Right lung (tissue), 5 donors: ENCODE data around the gene CNTN5. TPM values are rescaled to one million over a fixed set of nuclear protein-coding genes. Genes with fewer than 3 reads are reported as not detected.

Experiments
- DNase-seq, 2 donors: peaks; one replicate each; pipeline ENCODE4 v3.0.0-alpha.2; 2013
- polyA plus RNA-seq, 5 donors: library from polyadenylated mRNA; unstranded; fragments of 120-200 nt; gene quantifications; one replicate each; pipeline versions ENCODE4 v1.2.1 to v1.2.3, GENCODE V29; 2013; ENCODE audit warnings: inconsistent platforms in 1 of 5, low replicate concordance in 1 of 5; ENCODE audit not compliant: insufficient read length in 5 of 5, insufficient read depth in 1 of 5

CNTN5 gene
- polyA plus RNA-seq, 5 donors: 0.12 to 0.50 (median 0.19) TPM

DNA sequence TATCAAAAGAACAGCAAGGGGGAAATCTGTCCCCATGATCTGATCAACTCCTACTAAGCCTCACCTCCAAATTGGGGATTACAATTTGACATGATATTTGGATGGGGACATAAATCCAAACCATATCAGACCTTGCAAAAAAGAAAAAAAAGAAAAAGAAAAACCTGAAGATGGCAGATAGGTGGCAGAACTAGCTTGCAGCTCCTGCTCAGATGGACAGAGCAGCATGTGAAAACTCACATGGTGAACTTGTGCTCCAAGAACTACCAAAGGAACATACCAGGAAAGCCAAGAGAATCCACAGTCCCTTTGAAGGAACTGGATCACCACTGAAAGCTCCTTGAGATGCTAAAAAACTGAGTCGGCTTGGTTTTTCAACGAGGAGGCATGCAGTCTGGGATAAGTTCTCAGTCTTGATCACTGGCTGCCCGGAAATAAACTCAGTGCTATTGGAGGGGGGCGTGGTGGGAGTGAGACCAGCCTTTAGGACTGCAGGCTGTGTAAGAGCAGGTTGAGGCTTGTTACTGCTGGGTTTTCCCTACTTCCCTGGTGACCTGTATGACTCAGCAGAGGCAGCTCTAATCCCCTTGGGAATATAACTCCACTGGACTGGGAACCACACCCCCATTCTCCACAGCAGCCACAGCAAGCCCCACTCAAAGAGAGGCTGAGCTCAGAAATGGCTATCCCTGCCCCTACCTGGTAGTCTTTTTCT, 1308.0 kb downstream of the CNTN5 start:
- DNase-seq: no peak

DNA sequence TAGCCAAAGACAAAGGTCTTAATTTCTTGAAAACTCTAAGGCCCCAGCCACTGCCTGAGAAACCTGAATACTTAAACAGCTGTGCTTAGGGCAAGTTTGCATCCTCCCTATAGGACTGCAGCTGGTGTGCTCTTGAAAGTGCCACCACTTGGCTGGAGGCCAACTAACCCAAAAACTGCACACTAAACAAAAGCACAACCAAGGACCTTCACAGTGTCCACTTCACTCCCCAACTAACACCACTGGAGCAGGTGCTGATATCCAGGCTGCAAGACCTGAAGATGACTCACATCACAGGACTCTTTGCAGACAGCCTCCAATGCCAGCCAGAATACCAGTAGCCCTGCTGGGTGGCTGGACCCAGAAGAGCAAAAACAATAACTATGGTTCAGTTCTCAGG, 1308.6 kb downstream of the CNTN5 start:
- no peak for DNase-seq

DNA sequence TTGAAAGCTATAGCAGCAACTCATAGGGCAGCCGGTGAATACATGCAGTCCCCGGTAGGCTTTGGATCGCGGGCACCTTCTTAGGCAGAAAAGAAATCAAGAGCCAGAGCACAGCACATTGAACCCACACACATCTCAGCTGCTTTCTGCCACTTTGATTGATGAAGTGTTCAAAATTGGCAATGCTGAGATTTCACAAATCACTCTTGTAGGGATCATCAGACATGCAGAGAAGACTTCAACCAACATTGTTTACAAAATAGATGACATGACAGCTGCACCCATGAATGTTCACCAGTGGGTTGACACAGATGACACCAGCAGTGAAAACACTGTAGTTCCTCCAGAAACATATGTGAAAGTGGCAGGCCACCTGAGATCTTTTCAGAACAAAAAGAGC, 1316.1 kb downstream of the CNTN5 start:
- DNase-seq: no peak

DNA sequence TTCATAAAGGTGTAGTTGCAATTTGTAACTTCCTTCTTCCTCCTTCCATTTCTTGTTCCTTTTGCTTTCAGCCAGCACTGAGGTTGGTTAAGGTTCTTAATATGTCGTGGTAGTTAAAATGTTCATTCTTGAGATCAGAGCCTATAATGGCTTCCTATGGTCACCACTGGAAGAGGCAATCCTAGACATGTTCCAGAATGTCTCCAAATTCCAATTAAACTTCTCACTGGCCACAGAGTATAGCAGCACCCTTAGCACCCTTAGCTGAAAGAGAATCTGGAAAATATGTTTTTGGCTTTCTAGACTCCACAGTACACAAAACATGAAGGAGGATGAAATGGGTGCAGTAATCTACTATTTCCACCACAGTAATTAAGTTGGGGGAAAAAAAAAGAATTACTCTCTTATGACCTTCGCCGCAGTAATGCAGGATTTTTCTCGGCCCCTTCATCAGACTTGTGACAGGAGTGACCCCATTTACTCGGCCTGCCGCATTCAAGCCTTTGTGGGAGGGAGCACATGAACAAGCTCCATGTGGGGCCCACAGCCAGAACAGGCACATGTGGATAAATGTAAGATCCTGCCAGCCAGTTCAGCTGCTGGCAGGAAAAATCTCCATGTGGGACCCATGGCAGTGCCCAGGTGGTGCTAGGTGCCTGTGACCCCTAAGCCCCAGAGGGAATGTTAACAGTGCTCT, 1317.5 kb downstream of the CNTN5 start:
- DNase-seq: no peak

DNA sequence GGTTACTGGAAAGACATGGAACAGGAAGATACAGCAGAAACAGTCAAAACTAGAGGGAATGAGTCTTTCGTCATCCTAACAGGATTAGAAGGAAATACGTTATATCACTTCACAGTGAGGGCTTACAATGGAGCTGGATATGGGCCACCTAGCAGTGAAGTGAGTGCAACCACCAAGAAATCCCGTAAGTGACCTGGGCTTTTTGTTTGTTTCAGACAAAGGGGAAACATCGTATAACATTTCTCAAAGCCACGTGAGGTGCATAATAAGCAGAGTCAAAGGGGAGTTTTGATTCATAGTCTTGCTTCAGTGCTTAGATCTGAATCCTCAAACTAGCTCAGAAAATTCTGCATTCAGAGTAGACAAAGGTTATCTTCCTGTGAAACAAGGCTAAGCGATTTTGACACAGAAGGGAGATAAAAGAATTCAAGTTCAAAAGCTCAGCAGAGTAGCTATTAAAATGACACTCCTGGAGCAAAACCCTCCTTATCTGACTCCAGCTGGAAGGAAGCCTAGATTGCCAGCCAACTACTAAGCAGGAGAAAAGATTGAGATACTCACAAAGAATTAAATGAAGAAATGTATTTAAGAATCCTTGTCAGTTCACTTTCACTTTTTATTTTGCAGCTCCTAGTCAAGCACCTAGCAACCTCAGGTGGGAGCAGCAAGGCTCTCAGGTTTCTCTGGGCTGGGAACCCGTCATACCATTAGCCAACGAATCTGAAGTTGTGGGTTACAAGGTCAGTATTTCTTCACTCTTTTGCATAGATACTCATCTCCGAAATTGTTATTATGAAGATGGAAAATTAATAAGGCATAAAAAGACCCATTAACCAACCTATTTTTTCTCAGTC, 1319.9 kb downstream of the CNTN5 start:
- DNase-seq: peak in 1 of 2 donors; percentile 5

DNA sequence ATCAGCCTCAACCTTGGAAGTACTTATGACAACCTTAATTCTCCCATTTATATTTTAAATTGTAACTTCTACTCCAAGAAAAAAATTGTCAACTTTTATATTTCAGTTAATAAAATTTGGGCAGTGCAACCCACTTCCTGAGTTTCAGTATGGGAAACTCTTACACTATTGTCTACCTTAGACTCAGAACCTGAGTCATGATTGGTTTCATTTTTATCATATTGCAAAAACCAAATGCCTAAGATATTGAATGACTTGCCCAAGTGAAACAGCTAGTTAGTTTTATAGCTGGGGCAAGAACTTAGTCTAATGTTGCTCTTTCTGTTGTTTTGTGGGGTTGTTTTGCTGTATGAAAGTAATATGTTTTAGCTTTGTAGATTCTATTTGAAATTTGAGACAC, 1332.3 kb downstream of the CNTN5 start:
- no peak for DNase-seq

DNA sequence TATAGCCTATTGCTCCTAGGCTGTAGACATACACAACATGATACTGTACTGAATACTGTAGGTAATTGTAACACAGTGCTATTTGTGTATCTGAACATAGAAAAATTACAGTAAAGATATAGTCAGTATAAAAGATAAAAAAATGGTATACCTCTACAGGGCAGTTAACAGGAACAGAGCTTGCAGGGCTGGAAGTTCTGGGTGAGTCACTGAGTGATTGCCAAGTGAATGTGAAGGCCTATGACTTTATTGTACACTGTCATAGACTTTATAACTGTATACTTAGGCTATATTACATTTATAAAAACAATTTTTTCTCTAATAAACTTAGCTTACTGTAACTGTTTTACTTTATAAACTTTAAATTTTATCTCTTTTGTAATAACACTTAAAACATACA, 1334.0 kb downstream of the CNTN5 start:
- DNase-seq: no peak

DNA sequence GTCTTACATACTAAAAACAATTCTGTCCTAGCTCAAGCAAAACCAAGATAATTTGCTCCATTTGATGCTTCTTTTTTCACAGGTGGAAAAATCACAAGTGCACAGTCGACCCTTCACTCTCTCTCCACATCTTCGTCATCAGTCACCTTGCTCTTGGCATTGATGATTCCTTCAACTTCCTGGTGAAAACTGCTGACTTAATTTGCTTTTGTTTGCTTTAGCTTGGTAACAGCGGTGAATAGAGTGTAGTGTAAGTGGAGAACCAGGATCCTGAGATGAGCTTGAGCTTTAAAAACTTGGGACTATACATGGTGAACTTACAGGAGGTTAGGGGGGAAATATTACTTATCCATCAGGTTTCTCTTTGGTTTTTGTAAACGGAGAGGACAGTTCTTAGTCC, 1335.3 kb downstream of the CNTN5 start:
- DNase-seq: no peak

DNA sequence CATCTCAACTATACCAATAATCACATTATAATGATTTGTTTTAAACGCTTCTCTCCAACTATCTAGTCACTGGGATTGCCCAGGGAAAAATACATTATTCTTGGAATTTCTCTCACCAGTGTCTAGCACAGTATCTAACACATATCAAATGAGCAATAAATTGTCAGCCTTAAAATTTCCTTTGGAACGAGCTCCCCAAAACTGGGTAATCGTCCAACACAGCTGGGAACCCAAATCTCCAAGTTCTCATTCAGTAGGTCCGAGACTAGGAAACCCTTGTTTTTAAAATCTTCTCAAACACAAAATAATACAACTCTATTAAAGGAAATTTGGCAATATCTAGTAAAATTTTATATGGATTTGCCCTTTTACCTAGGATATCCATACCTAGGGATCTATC, 1338.5 kb downstream of the CNTN5 start:
- DNase-seq: no peak

DNA sequence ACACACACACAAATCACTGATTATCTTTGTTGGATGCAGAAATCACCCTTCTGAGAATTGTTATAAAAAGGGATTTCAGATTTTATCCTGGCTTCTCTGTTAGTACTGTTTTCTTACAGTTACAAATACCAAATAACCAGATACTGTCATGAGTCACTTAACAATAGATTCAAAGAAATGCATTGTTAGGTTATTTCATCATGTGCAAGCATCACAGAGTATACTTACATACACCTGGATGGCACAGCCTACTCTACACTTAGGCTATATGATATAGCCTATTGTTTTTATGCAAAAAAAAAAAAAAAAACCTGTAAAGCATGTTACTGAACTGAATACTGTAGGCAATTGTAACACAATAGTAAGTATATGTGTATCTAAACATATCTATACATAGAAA, 1347.1 kb downstream of the CNTN5 start:
- DNase-seq: no peak

DNA sequence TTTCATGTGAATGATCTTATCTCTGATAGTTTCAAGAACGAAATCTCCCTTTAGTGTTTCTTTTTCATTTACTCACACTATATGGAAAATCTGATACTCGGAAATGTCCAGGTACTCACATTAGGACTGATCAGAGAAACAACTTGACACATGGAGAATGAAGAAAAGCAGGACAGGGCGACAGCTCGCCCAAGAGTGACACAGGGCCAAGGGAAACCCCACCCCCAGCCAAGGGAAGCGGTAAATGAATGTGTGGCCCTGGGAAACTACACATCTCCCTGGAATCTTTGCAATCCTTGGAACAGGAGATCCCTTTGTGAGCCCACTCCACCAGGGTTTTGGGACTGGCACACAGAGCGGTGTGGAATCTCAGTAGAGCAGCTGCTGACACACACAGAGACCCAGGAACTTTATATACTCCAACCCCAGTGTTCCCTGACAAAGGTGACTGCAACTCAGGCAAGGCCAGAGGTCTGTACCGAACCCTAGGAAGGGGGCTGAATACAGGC, 1362.7 kb downstream of the CNTN5 start:
- DNase-seq: no peak

DNA sequence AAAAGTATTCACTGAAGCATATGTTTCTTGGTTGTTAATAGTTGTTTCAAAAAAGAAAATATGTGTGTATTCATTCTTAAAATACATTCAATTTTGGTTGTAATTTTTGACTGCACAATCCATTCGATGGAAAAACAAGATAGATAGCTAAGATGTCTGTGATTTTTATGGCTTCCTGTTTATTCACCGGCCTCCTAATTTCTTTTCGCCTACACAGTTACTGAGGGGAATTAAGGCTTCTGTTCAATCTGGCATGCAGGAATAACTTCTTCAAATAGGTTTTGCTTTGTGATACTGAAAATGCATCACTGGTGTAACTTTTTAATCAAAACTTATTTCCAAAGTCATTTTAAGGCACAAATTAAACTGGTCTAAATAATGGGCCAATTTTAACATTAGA, 1375.5 kb downstream of the CNTN5 start:
- no peak for DNase-seq

DNA sequence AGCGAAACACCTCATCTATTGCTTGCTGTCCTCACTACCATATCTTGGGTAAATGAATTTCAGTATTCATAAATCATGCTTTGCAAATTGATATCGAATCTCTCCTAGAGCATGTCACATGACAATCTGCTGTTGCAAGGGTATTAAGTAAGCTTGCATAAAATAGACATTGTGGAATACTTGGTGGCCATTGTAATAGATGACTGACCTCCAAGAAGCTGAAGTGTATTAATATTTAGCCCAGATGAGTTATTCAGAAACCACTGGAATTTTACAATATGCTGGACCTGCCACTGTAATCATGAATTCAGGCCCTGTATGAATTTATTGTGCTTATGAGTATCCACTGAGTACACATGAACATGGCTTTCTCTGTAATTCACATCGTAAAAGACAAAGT, 1376.7 kb downstream of the CNTN5 start:
- no peak for DNase-seq

DNA sequence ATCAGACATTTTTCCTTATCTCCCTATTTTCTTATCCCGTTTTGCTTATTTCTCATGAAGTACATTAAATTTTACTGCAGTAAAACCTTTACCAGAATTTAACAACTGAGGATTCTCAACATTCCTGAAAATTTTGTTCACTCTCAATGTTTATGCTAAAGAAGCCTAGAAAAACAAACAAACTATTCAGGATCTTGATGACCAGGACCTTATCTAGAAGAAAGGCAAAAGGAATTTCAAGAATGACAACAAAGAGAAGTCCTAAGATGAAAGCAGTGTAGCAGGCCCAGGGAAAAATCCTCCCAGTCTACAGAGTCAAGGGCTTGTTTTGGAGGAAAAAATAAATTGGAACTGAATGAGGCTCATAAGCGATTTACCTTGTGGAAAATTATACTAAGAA, 1383.1 kb downstream of the CNTN5 start:
- no peak for DNase-seq

DNA sequence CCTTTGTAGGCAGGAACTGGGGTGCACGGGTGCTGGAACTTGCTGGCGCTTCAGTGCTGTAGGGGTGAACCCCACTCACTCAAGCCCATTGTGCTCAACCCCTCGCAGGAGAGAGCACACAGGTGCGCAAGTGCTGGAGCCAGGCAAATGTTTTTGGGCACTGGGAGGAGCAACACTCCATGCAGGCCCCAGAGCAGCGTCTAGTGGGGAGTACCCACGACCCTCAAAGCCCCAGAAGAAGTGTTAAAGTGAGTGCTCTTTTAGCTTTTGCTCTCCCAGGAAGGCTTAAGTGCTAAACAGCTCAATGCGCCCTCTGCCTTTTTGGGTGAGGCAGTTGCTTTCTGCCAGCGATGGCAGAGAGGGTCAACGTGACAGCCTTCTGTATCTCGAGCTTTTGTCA, 1384.2 kb downstream of the CNTN5 start:
- no peak for DNase-seq
